NCI-H2107 (cell line): ENCODE measurements around the gene CC2D1A.

Experiments
- DNase-seq: peaks from one replicate; lab custom pipeline; 2025; lab: John Stamatoyannopoulos, UW

CC2D1A gene

GRCh38 chr19:13980340-13980739 is 74.3 kb downstream of the CC2D1A start:
- no peak for DNase-seq
